Trophoblast cell (in vitro differentiated cells and primary cell): ENCODE results near the gene ACCSL.

Experiments
- DNase-seq, 2 donors: peaks; one replicate each; pipeline ENCODE4 v3.0.0-alpha.2; 2016
- H2AFZ ChIP-seq: 2 replicates; pipeline ENCODE4 v1.6.1; 2013; ENCODE audit warnings: low read length, moderate library complexity, mild to moderate bottlenecking; ENCODE audit not compliant: insufficient read depth, poor library complexity
- H2AK5ac ChIP-seq: 2 replicates; pipeline ENCODE4 v1.6.1; 2013; ENCODE audit warnings: mild to moderate bottlenecking, low read length
- H2BK120ac ChIP-seq: 2 replicates; pipeline ENCODE4 v1.6.1; 2013; ENCODE audit warnings: low read length, mild to moderate bottlenecking, moderate library complexity; ENCODE audit not compliant: insufficient read depth, poor library complexity
- H2BK12ac ChIP-seq: 2 replicates; pipeline ENCODE4 v1.6.1; 2013; ENCODE audit warnings: mild to moderate bottlenecking, low read length, moderate library complexity
- H2BK5ac ChIP-seq: 2 replicates; pipeline ENCODE4 v1.6.1; 2013; ENCODE audit warnings: low read length, low read depth, moderate library complexity, mild to moderate bottlenecking; ENCODE audit not compliant: poor library complexity
- H3K14ac ChIP-seq: 2 replicates; pipeline ENCODE4 v1.6.1; 2013; ENCODE audit warnings: mild to moderate bottlenecking, low read length
- H3K18ac ChIP-seq: 2 replicates; pipeline ENCODE4 v1.6.1; 2013; ENCODE audit warnings: mild to moderate bottlenecking, low read length
- H3K23ac ChIP-seq: 2 replicates; pipeline ENCODE4 v1.6.1; 2013; ENCODE audit warnings: low read length
- H3K27ac ChIP-seq: 2 replicates; pipeline ENCODE4 v1.5.1; 2013; ENCODE audit warnings: low read depth, mild to moderate bottlenecking, inconsistent platforms, low read length, moderate library complexity
- H3K27me3 ChIP-seq: 2 replicates; pipeline ENCODE4 v1.6.1; 2013; ENCODE audit warnings: inconsistent platforms, mild to moderate bottlenecking, low read length, moderate library complexity; ENCODE audit not compliant: insufficient read depth
- H3K36me3 ChIP-seq, 2 experiments: 1 replicate in 1 of 2; 2 replicates in 1 of 2; pipeline ENCODE4 v1.6.1; 2013; ENCODE audit warnings: low read length in 2 of 2, mild to moderate bottlenecking in 2 of 2, moderate library complexity in 1 of 2; ENCODE audit not compliant: insufficient read depth in 2 of 2, control insufficient read depth in 1 of 2
- H3K4ac ChIP-seq: 2 replicates; pipeline ENCODE4 v1.6.1; 2013; ENCODE audit warnings: low read depth, mild to moderate bottlenecking, low read length, moderate library complexity
- H3K4me1 ChIP-seq, 2 experiments: 1 replicate in 1 of 2; 2 replicates in 1 of 2; pipeline ENCODE4 v1.6.1; 2013; ENCODE audit warnings: low read length in 2 of 2, mild to moderate bottlenecking in 2 of 2, moderate library complexity in 1 of 2; ENCODE audit not compliant: insufficient read depth in 2 of 2, control insufficient read depth in 1 of 2
- H3K4me2 ChIP-seq: 2 replicates; pipeline ENCODE4 v1.6.1; 2013; ENCODE audit warnings: inconsistent platforms, mild to moderate bottlenecking, low read length, moderate library complexity
- H3K4me3 ChIP-seq: 2 replicates; pipeline ENCODE4 v1.5.1; 2013; ENCODE audit warnings: mild to moderate bottlenecking, low read depth, low read length, inconsistent platforms
- H3K79me1 ChIP-seq: one replicate; pipeline ENCODE4 v1.6.1; 2013; ENCODE audit warnings: low read length
- H3K79me2 ChIP-seq: 2 replicates; pipeline ENCODE4 v1.6.1; 2013; ENCODE audit warnings: low read length, mild to moderate bottlenecking; ENCODE audit not compliant: control insufficient read depth, insufficient read depth, poor library complexity
- H3K9ac ChIP-seq: 2 replicates; pipeline ENCODE4 v1.6.1; 2013; ENCODE audit warnings: mild to moderate bottlenecking, low read length
- H3K9me3 ChIP-seq: 2 replicates; pipeline ENCODE4 v1.6.1; 2013; ENCODE audit warnings: low read depth, mild to moderate bottlenecking, control low read depth, inconsistent platforms, low read length; ENCODE audit not compliant: insufficient read depth
- H4K12ac ChIP-seq: 2 replicates; pipeline ENCODE4 v1.6.1; 2013; ENCODE audit warnings: low read depth, mild to moderate bottlenecking, low read length, moderate library complexity
- H4K8ac ChIP-seq: 2 replicates; pipeline ENCODE4 v1.6.1; 2013; ENCODE audit warnings: low read depth, mild to moderate bottlenecking, low read length, moderate library complexity
- H4K91ac ChIP-seq: one replicate; pipeline ENCODE4 v1.6.1; 2013; ENCODE audit warnings: low read depth, mild to moderate bottlenecking, low read length, moderate library complexity
- WGBS: extraction: QIAGEN DNeasy Blood & Tissue Kit; methylation state at CpG from one replicate; pipeline ENCODE4 v1.1.7; 2013; ENCODE audit warnings: missing lambda C conversion rate; ENCODE audit not compliant: insufficient read length, insufficient coverage; ENCODE audit errors: extremely low coverage; 5-methylcytosine and 5-hydroxymethylcytosine counted together

ACCSL gene

GRCh38 chr11:44016131-44016530, 31.6 kb upstream of the ACCSL start:
- Histone ChIP-seq H2AK5ac (no peak overlapping the region), H2BK120ac (no peak overlapping the region), H3K27me3 (no peaks in the 10 kb centered on the region), H4K12ac (no peak overlapping the region), H3K9me3 (no peaks in the 10 kb centered on the region), H3K23ac (no peak overlapping the region), H3K36me3 (no peaks in the 10 kb centered on the region), H4K8ac (no peak overlapping the region), H2BK12ac (no peak overlapping the region), H3K4me2 (no peak overlapping the region), H3K27ac (no peak overlapping the region), H3K79me1 (no peaks in the 10 kb centered on the region), H3K4ac (no peak overlapping the region), H3K14ac (no peak overlapping the region), H3K79me2 (no peaks in the 10 kb centered on the region), H3K18ac (no peak overlapping the region), H4K91ac (no peak overlapping the region), H3K9ac (no peak overlapping the region), H3K4me1 (no peaks in the 10 kb centered on the region), H2AFZ (no peak overlapping the region), H2BK5ac (no peak overlapping the region), H3K4me3 (no peak overlapping the region)
- DNase-seq: no peak
- no CpG with 5 or more reads among the region's 5 CpGs for WGBS

- H2BK12ac ChIP-seq: no peak overlapping the region
- no peak overlapping the region for H3K4ac ChIP-seq
- H3K27me3 ChIP-seq: no peaks in the 10 kb centered on the region
- no peak overlapping the region for H2BK120ac ChIP-seq
- no peaks in the 10 kb centered on the region for H3K79me2 ChIP-seq
- no peaks in the 10 kb centered on the region for H3K36me3 ChIP-seq
- no peak overlapping the region for H4K8ac ChIP-seq
- no peak overlapping the region for H3K4me2 ChIP-seq
- H2BK5ac ChIP-seq: no peak overlapping the region
- no peak overlapping the region for H4K91ac ChIP-seq
- no peak overlapping the region for H3K9ac ChIP-seq
- no peak overlapping the region for H3K14ac ChIP-seq
- H3K18ac ChIP-seq: no peak overlapping the region
- H3K27ac ChIP-seq: no peak overlapping the region
- no CpG with 5 or more reads among the region's 2 CpGs for WGBS
- no peak for DNase-seq
- H2AK5ac ChIP-seq: no peak overlapping the region
- H3K79me1 ChIP-seq: no peaks in the 10 kb centered on the region
- no peaks in the 10 kb centered on the region for H3K9me3 ChIP-seq
- no peak overlapping the region for H2AFZ ChIP-seq
- H3K4me1 ChIP-seq: no peaks in the 10 kb centered on the region
- no peak overlapping the region for H4K12ac ChIP-seq
- no peak overlapping the region for H3K4me3 ChIP-seq
- no peak overlapping the region for H3K23ac ChIP-seq
Observed at GRCh38 chr11:44016546-44017442, 31.0 kb upstream of the ACCSL start.

DNA sequence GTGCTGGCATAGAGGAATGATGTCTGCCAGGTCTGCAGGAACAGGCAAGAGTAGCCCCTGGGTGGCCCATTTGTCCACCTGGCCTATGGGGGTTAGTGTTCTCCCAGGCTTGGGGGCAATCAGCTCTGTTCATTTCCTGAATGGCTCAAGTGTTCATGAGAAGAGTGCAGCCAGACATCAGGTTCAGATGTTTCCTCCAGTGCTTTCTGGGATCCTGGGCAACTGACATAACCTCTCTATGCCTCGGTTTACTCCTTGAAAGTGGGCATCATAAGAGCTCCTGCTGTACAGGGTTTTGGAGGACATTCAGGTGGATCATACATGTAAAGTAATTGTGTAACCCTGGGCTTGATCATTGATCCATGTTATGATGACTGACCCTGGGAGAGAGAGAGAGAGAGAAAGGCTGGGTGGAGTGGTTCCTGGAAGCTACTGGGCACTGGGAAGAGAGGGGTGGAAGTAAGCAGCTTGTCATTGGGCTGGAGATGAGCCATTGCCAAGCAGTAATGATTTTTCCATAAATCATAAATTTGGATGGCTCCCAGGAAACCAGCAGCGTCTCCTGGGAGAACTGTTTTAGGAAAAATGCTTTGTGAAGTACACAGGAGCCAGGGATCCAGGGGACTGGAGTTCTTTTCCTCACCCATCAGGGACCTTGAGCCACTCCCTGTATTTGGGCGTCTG, 30.2 kb upstream of the ACCSL start:
- no peaks in the 10 kb centered on the region for H3K79me1 ChIP-seq
- H3K18ac ChIP-seq: no peak overlapping the region

DNA sequence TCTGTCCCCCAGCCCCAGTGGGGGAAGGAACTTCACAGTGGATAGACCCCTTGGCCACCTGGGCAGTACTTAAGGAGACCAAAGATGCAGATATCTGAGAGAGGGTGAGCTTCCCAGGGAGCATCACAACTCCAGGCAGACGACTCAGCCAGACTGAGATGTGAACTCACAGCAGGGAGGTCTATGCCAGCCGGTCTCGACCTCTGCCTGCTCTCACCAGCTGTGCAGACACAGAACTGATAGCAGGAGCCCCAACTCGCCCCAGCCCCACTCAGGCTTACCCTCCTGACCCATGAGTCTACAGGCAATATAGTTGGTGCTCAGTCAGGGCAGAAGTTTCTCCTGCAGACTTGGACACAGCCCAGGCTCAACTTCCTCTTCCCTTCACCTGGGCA, 29.7 kb upstream of the ACCSL start:
- H3K9ac ChIP-seq: no peak overlapping the region
- H3K79me1 ChIP-seq: no peaks in the 10 kb centered on the region
- no peak overlapping the region for H3K18ac ChIP-seq

More for the DNA sequence above, 30.2 kb upstream of the ACCSL start:
- Histone ChIP-seq H4K91ac (no peak overlapping the region), H3K27me3 (no peaks in the 10 kb centered on the region), H3K4me1 (no peaks in the 10 kb centered on the region), H3K4ac (no peak overlapping the region), H3K27ac (no peak overlapping the region), H4K12ac (no peak overlapping the region), H3K9me3 (no peaks in the 10 kb centered on the region), H2BK120ac (no peak overlapping the region), H3K79me2 (no peaks in the 10 kb centered on the region), H2AFZ (no peak overlapping the region), H2BK12ac (no peak overlapping the region), H4K8ac (no peak overlapping the region), H3K9ac (no peak overlapping the region), H3K14ac (no peak overlapping the region), H3K4me3 (no peak overlapping the region), H2BK5ac (no peak overlapping the region), H3K23ac (no peak overlapping the region), H3K36me3 (no peaks in the 10 kb centered on the region), H2AK5ac (no peak overlapping the region), H3K4me2 (no peak overlapping the region)
- DNase-seq: no peak
- WGBS: no CpG with 5 or more reads among the region's 3 CpGs

More for the DNA sequence above, 29.7 kb upstream of the ACCSL start:
- no peak overlapping the region for H3K4ac ChIP-seq
- no peaks in the 10 kb centered on the region for H3K27me3 ChIP-seq
- H3K23ac ChIP-seq: no peak overlapping the region
- no peaks in the 10 kb centered on the region for H3K79me2 ChIP-seq
- no peak overlapping the region for H2AFZ ChIP-seq
- H3K36me3 ChIP-seq: no peaks in the 10 kb centered on the region
- H3K9me3 ChIP-seq: peaks cover 2% of the 10 kb centered on the region
- H3K14ac ChIP-seq: no peak overlapping the region
- H4K8ac ChIP-seq: no peak overlapping the region
- no peak overlapping the region for H4K91ac ChIP-seq
- no peak overlapping the region for H2AK5ac ChIP-seq
- no peak overlapping the region for H2BK120ac ChIP-seq
- H2BK5ac ChIP-seq: no peak overlapping the region
- no peak overlapping the region for H4K12ac ChIP-seq
- no peaks in the 10 kb centered on the region for H3K4me1 ChIP-seq
- WGBS: no CpG with 5 or more reads among the region's 4 CpGs
- no peak overlapping the region for H3K4me2 ChIP-seq
- no peak for DNase-seq
- no peak overlapping the region for H3K27ac ChIP-seq
- H2BK12ac ChIP-seq: no peak overlapping the region
- H3K4me3 ChIP-seq: no peak overlapping the region
